Measurements from ENCODE around the gene NHERF2.

NHERF2 gene

DNA sequence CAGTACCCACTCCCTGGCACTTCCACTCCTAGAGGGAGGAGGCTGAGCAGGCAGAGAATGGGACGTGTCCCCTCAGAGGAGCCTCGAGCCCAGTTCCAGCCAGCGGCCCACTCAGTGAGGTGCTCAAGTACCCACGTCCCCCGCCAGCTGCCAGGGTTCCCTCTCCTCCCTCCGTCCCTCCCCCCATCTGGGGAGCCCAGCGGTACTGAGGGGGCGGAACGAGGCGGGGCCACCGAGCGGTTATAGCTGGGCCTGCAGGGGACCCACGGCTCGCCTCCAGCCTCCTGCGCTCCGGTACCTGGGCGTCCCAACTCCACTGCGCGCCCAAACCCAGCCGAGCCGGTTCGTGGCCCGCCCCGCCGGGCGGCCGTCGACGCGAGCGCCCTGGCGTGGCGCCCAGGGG is 7.2 kb upstream of the NHERF2 start, which contains the start of gene NPW:
Gene NPW (plus strand): TSS at position 268 of the 403 bp plus-strand sequence.
- H3K36me3 ChIP-seq (replicated peaks; ENCODE audit: insufficient read depth, low read length) = no peaks in the 10 kb centered on the region
- TF ChIP-seq EZH2phosphoT487 (IDR thresholded peaks at IDR 0.05; ENCODE audit: low read length) (no peak), EZH2 (optimal IDR thresholded peaks at IDR 0.05; ENCODE audit: low read depth, low read length) (no peak)
- TF ChIP-seq, protein P1, sequence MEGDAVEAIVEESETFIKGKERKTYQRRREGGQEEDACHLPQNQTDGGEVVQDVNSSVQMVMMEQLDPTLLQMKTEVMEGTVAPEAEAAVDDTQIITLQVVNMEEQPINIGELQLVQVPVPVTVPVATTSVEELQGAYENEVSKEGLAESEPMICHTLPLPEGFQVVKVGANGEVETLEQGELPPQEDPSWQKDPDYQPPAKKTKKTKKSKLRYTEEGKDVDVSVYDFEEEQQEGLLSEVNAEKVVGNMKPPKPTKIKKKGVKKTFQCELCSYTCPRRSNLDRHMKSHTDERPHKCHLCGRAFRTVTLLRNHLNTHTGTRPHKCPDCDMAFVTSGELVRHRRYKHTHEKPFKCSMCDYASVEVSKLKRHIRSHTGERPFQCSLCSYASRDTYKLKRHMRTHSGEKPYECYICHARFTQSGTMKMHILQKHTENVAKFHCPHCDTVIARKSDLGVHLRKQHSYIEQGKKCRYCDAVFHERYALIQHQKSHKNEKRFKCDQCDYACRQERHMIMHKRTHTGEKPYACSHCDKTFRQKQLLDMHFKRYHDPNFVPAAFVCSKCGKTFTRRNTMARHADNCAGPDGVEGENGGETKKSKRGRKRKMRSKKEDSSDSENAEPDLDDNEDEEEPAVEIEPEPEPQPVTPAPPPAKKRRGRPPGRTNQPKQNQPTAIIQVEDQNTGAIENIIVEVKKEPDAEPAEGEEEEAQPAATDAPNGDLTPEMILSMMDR (IDR thresholded peaks at IDR 0.05; ENCODE audit: low read length) = no peak
- peaks cover 29% of the 10 kb centered on the region for H3K27me3 ChIP-seq (replicated peaks; ENCODE audit: insufficient read depth, low read length)
- H2AFZ ChIP-seq (ENCODE audit: low read length) = no peak within 1 kb of the TSS
- no peaks in the 10 kb centered on the region for H4K20me1 ChIP-seq (ENCODE audit: insufficient read depth, low read length)
- no peaks in the 10 kb centered on the region for H3K79me2 ChIP-seq (ENCODE audit: low read length)
- peaks cover 5% of the 10 kb centered on the region; the same call in 1 of the 2 replicates for H3K4me1 ChIP-seq (ENCODE audit: low read length)
- H3K9ac ChIP-seq (ENCODE audit: low read length) = no peak within 1 kb of the TSS
- H3K9me2 ChIP-seq (replicated peaks; ENCODE audit: insufficient read depth, low read length) = no peaks in the 10 kb centered on the region
- no peak within 1 kb of the TSS for H3K27ac ChIP-seq (ENCODE audit: low read length)
- DNase-seq = no peak
- H3K4me2 ChIP-seq (ENCODE audit: low read depth, low read length) = no peak within 1 kb of the TSS
- H3K9me3 ChIP-seq (replicated peaks; ENCODE audit: insufficient read depth, low read length) = no peaks in the 10 kb centered on the region
- H3K4me3 ChIP-seq (ENCODE audit: low read length) = no peak within 1 kb of the TSS
- H3F3A ChIP-seq (ENCODE audit: insufficient read depth, low read length) = no peaks in the 10 kb centered on the region

GRCh38 chr16:2019921-2020831 is 6.5 kb upstream of the NHERF2 start:
- H3K36me3 ChIP-seq (replicated peaks; ENCODE audit: insufficient read depth, low read length) = no peaks in the 10 kb centered on the region
- no peaks in the 10 kb centered on the region for H3K9me2 ChIP-seq (replicated peaks; ENCODE audit: insufficient read depth, low read length)
- no peak overlapping the region for H3K4me2 ChIP-seq (ENCODE audit: low read depth, low read length)
- no peak overlapping the region for H3K9ac ChIP-seq (ENCODE audit: low read length)
- no peak overlapping the region for H3K4me3 ChIP-seq (ENCODE audit: low read length)
- no peaks in the 10 kb centered on the region for H3K9me3 ChIP-seq (replicated peaks; ENCODE audit: insufficient read depth, low read length)
- H2AFZ ChIP-seq (ENCODE audit: low read length) = no peak overlapping the region
- H3K27ac ChIP-seq (ENCODE audit: low read length) = no peak overlapping the region
- H3K27me3 ChIP-seq (replicated peaks; ENCODE audit: insufficient read depth, low read length) = peaks cover 29% of the 10 kb centered on the region
- TF ChIP-seq, protein P1 (IDR thresholded peaks at IDR 0.05; ENCODE audit: low read length) = no peak
- TF ChIP-seq EZH2phosphoT487 (IDR thresholded peaks at IDR 0.05; ENCODE audit: low read length) = no peak
- TF ChIP-seq EZH2 (optimal IDR thresholded peaks at IDR 0.05; ENCODE audit: low read depth, low read length) = no peak
- H3K79me2 ChIP-seq (ENCODE audit: low read length) = no peaks in the 10 kb centered on the region
- H4K20me1 ChIP-seq (ENCODE audit: insufficient read depth, low read length) = no peaks in the 10 kb centered on the region
- H3F3A ChIP-seq (ENCODE audit: insufficient read depth, low read length) = no peaks in the 10 kb centered on the region
- H3K4me1 ChIP-seq (ENCODE audit: low read length) = peaks cover 5% of the 10 kb centered on the region; the same call in 1 of the 2 replicates
- DNase-seq = no peak

GRCh38 chr16:2022723-2023091 is 4.0 kb upstream of the NHERF2 start:
- H4K20me1 ChIP-seq (ENCODE audit: insufficient read depth, low read length) = no peaks in the 10 kb centered on the region
- H3K27me3 ChIP-seq (replicated peaks; ENCODE audit: insufficient read depth, low read length) = peaks cover 47% of the 10 kb centered on the region
- H3F3A ChIP-seq (ENCODE audit: insufficient read depth, low read length) = no peaks in the 10 kb centered on the region; the same call in 1 of the 2 replicates
- no peaks in the 10 kb centered on the region for H3K79me2 ChIP-seq (ENCODE audit: low read length)
- peak; percentile 27 for DNase-seq
- no peaks in the 10 kb centered on the region for H3K9me3 ChIP-seq (replicated peaks; ENCODE audit: insufficient read depth, low read length)
- H3K36me3 ChIP-seq (replicated peaks; ENCODE audit: insufficient read depth, low read length) = no peaks in the 10 kb centered on the region
- H3K4me3 ChIP-seq (ENCODE audit: low read length) = peak overlapping the region; percentile 61
- TF ChIP-seq EZH2 (optimal IDR thresholded peaks at IDR 0.05; ENCODE audit: low read depth, low read length) (no peak), EZH2phosphoT487 (IDR thresholded peaks at IDR 0.05; ENCODE audit: low read length) (no peak)
- TF ChIP-seq, protein P1 (IDR thresholded peaks at IDR 0.05; ENCODE audit: low read length) = no peak
- H2AFZ ChIP-seq (ENCODE audit: low read length) = peak overlapping the region; percentile 92
- peak overlapping the region; percentile 27; the same call in 1 of the 2 replicates for H3K9ac ChIP-seq (ENCODE audit: low read length)
- H3K27ac ChIP-seq (ENCODE audit: low read length) = no peak overlapping the region
- H3K4me2 ChIP-seq (ENCODE audit: low read depth, low read length) = peak overlapping the region; percentile 98
- H3K9me2 ChIP-seq (replicated peaks; ENCODE audit: insufficient read depth, low read length) = no peaks in the 10 kb centered on the region
- H3K4me1 ChIP-seq (ENCODE audit: low read length) = peaks cover 5% of the 10 kb centered on the region; the same call in 1 of the 2 replicates
